HG02943 (cell line): Measurements from ENCODE around the gene TFR2.

Experiments used
- ATAC-seq: cut with Tn5 transposase; IDR thresholded peaks from one replicate; pipeline ENCODE4 v1.9.1; 2021; ENCODE audit warnings: mild to moderate bottlenecking, low read depth, moderate library complexity; ENCODE audit not compliant: unreplicated experiment

The TFR2 gene

GRCh38 chr7:100655908-100656674 lies 14.7 kb upstream of the TFR2 start, which contains the start of gene ACTL6B:
Gene ACTL6B, minus strand, starts transcription at chr7:100656448. Its CDS starts 94 bp downstream, at chr7:100656354.
- ATAC-seq: no peak

GRCh38 chr7:100654908-100655831 lies 13.8 kb upstream of the TFR2 start:
- ATAC-seq: no peak

DNA sequence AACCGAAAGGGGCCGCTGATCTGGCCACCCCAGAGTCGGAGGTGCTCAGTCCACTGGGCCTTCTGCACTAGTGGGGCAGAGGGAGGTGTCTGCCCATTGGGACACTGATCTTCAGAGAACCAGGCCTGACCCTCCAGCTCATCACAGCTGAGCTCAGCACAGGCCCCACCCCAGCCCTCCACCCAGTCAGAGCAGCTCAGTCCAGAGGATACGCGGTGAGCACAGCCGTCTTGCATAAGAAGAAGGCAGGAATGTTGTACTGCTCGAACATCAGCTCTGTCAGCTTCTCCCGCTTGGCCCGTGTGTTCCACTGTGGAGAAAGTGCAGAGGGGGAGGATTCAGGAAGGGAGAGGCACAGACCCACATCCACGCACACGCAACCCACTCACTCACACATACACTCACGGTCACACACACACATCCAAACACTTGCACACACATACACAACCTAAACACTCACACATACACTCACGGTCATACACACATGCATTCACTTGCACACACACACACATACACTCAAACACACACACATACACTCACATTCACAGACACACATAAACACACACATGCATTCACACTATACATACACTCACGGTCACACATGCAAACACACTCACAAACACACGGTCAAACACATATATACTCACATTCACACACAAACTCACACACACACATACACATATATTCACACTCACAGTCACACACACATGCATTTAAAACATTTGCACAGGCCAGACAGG lies 8.6 kb upstream of the TFR2 start:
- ATAC-seq: no peak

GRCh38 chr7:100642534-100642907 lies 1.2 kb upstream of the TFR2 start:
- no peak for ATAC-seq

- no peak for ATAC-seq
Observed at GRCh38 chr7:100641860-100642533, 645 bp upstream of the TFR2 start.

GRCh38 chr7:100640517-100641440 lies 573 bp downstream of the TFR2 start:
- ATAC-seq: no peak

DNA sequence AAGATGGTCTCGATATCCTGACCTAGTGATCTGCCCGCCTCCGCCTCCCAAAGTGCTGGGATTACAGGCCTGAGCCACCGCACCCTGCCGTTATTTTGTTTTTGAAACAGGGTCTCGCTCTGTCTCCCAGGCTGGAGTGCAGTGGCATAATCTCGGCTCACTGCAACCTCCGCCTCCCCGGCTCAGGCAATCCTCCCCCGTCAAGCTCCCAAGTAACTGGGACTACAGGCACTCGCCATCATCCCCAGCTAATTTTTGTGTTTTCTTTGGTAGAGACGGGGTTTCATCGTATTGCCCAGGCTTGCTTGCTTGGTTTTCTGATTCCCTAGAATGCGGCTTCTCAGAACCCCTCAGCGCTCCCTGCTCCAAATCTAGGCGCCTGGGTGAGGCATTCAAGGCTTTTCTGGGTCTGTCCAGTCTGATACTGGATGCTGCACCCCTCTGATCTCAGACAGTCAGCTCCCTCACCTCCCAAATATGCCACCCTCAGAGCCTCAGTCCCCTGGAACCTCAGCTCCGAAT lies 1.3 kb downstream of the TFR2 start:
- no peak for ATAC-seq

DNA sequence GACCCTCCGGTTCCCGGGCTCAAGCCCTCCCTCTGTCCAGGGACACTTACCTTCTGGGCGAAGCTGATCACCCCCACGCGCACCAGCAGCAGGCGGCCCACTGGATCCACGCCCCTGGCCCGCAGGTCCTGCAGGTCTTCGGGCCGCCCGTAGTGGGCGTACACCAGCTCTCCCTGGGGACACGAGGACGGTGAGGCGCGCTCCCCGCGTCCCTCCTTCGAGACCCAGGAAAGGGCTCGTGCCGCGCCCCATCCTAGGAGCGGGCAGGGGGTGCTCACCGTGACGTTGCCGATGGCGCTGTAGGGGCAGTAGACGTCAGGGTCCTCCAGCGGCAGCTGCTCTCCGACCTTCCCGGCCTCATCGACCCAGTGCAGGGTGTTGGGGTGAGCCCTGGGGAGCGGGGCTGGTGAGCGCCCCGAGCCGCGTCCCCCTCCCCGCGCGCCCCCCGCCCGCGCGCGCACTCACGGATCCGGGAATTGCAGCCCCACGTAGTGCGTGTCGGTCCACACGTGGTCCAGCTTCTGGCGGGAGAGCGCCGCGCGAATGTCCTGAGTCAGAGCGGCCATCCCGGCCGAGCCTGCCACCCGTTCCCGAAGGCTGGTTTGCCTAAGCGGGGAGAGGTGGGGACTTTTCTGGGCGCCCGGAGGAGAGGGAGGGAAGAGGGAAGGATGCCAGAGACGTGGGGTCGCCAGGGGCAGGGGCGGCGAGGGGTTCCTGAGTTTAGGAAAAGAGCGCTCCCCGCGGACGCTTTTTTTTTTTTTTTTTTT lies 8.2 kb downstream of the TFR2 start:
- no peak for ATAC-seq

DNA sequence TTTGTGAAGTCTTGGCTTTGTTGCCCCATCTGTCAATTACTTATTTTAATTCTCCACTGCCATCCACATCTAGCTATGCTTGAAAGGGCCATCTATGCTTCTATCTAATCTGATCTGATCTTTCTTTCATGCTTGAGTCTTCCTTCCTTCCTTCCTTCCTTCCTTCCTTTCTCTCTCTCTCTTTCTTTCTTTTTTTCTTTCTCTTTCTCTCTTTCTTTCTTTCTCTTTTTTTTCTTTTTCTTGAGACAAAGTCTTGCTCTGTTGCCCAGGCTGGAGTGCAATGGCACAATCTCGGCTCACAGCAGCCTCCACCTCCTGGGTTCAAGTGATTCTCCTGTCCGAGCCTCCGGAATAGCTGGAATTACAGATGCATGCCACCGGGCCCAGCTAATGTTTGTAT lies 11.3 kb downstream of the TFR2 start:
- no peak for ATAC-seq

DNA sequence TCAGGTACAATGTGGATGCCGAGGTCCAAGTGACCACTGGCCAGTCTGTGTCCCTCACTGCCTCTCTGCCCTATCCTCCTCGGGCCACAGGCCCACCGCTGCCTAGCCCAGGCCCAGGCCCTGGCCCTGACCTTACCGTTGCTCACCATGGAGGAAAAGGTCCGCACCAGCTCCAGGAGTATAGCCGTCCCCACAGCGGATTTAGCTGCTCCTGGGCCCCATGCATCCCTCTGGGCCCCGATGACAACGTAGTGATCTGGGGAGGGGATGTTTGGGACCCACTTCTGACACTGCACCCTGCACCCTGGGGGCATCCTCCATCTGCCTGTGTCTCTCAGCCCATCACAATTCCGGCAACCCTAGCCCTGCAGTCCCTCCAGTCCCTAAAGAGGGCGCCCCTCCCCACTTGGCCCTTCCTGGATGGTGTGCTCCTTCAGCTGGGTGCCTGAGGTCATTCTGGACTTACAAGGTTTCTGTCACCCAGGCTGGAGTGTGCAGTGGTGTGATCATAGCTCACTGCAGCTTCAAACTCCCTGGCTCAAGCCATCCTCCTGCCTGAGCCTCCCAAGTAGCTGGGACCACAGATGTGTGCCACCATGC lies 12.1 kb downstream of the TFR2 start:
- no peak for ATAC-seq

DNA sequence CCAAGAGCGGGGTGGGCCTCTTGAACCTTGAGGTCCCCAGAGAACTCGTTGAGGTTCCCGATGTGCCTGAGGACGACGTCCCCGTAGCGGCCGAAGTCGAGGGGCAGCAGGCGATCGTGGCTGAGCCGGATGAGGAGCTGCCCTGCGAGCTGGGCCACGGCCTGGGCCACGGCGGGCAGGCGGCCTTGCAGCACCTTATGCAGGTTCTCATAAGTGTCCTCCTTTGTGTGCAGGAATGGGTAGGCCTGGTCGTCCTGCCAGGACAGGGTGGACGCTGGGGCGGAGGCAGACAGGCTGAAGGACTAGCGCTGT lies 14.2 kb downstream of the TFR2 start:
- no peak for ATAC-seq

- no peak for ATAC-seq
Observed at GRCh38 chr7:100626530-100627237, 14.7 kb downstream of the TFR2 start.

GRCh38 chr7:100626055-100626454 lies 15.3 kb downstream of the TFR2 start:
- no peak for ATAC-seq

GRCh38 chr7:100623951-100624824 lies 17.2 kb downstream of the TFR2 start:
- no peak for ATAC-seq

DNA sequence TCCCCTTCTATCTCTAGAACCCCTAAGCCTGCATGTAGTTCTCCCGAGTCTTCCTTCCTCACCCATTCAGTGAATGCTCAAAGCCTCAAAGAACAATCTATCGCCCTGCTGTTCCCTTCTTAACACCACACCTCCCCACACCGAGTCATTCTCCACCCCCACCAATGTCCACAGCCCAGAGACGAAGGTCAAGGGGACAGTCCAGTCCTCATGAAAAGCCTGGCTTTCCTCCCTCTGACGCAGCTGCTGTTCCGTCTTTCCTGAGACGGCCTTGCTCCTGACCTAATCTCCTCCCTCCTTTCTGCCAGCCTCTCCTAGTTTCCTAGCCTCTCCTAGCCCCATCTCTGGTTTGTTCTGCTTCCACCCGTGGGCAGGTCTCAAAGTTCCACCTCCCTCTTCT lies 19.8 kb downstream of the TFR2 start:
- ATAC-seq: no peak

- ATAC-seq: no peak
Observed at GRCh38 chr7:100620804-100621203, 20.5 kb downstream of the TFR2 start.

DNA sequence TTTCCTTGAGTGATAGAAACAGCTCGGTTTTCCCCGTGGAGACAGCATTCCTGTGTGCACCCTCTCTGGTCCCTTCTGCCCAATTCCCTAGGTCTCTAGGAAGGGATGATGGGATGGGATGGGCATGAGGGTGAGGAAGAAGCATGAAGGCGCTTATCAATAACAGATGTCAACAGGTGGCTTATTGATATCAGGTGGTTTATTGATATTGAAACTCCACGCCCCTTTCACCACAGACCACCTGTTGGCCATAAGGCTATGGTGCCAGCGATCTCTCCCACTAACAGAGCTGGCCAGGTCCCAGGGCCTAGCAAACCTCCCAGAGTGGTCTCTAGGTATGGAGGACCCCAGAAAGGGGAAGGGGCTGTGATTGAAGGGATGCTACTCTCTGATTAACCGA lies 21.1 kb downstream of the TFR2 start:
- no peak for ATAC-seq
